Nephron progenitor cell (in vitro differentiated cells): ENCODE measurements around the gene OSTM1.

Experiments used
- DNase-seq: peaks from one replicate; pipeline ENCODE4 v3.0.0; 2021
- H3K27ac Mint-ChIP-seq: 2 replicates; pipeline ENCODE4 v1.8.0; 2021; ENCODE audit warnings: mild to moderate bottlenecking, moderate library complexity, mixed read lengths
- H3K27me3 Mint-ChIP-seq: 2 replicates; pipeline ENCODE4 v1.8.0; 2021; ENCODE audit warnings: mild to moderate bottlenecking, low read depth, mixed read lengths; ENCODE audit not compliant: poor library complexity
- H3K36me3 Mint-ChIP-seq: 2 replicates; pipeline ENCODE4 v1.8.0; 2021; ENCODE audit warnings: low read depth, mixed read lengths
- H3K4me1 Mint-ChIP-seq: 2 replicates; pipeline ENCODE4 v1.8.0; 2021; ENCODE audit warnings: mixed read lengths
- H3K4me3 Mint-ChIP-seq: 2 replicates; pipeline ENCODE4 v1.8.0; 2021; ENCODE audit warnings: mild to moderate bottlenecking, moderate library complexity, mixed read lengths
- H3K9me3 Mint-ChIP-seq: 2 replicates; pipeline ENCODE4 v1.8.0; 2021; ENCODE audit warnings: mild to moderate bottlenecking, moderate library complexity, mixed read lengths
- CTCF ChIP-seq: fragments of 200-600 bp; sonication (generic); IDR thresholded peaks from 2 replicates; pipeline ENCODE4 v1.5.0; 2021; ENCODE audit warnings: antibody characterized with exemption

The OSTM1 gene

GRCh38 chr6:108074057-108074358, 533 bp downstream of the OSTM1 start:
- Mint-ChIP-seq H3K36me3 (no peaks in the 10 kb centered on the region), H3K9me3 (no peaks in the 10 kb centered on the region), H3K27ac (no peak overlapping the region), H3K27me3 (no peaks in the 10 kb centered on the region), H3K4me1 (peaks cover 17% of the 10 kb centered on the region), H3K4me3 (peak overlapping the region; percentile 84)
- no peak for DNase-seq
- no peak for TF ChIP-seq CTCF

- H3K27ac Mint-ChIP-seq, result no peak overlapping the region
- no peak for DNase-seq
- H3K4me1 Mint-ChIP-seq, result peaks cover 17% of the 10 kb centered on the region
- H3K9me3 Mint-ChIP-seq, result no peaks in the 10 kb centered on the region
- no peaks in the 10 kb centered on the region for H3K27me3 Mint-ChIP-seq
- no peak for TF ChIP-seq CTCF
- H3K36me3 Mint-ChIP-seq, result no peaks in the 10 kb centered on the region
- H3K4me3 Mint-ChIP-seq, result no peak overlapping the region
These were observed 2.7 kb downstream of the OSTM1 start for GRCh38 chr6:108071736-108072276.

DNA sequence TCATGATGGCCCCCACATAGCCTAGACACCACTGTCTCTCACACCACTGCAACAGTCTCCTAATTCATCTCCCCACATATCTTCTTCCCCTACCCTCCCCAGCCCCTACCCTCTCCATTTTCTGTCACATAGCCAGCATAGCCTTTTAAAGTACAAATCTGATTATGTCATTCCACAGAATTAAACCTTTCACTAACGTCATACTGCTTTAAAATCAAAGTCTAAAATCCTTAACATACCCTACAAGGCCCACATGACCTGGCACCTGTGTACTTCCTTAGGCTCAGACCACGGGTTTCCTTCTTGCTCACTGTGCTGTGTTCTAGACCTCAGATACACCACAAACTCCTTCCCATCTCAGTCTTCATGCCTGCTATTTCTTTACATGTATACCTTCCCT, 5.9 kb downstream of the OSTM1 start:
- Mint-ChIP-seq H3K9me3 (no peaks in the 10 kb centered on the region), H3K4me3 (no peak overlapping the region)

GRCh38 chr6:108068182-108068581, 6.4 kb downstream of the OSTM1 start:
- Mint-ChIP-seq H3K27ac (no peak overlapping the region), H3K36me3 (no peaks in the 10 kb centered on the region), H3K27me3 (no peaks in the 10 kb centered on the region), H3K4me1 (peaks cover 3% of the 10 kb centered on the region), H3K4me3 (no peak overlapping the region), H3K9me3 (no peaks in the 10 kb centered on the region)
- TF ChIP-seq CTCF, result no peak
- DNase-seq, result no peak

More for the DNA sequence above, 5.9 kb downstream of the OSTM1 start:
- DNase-seq, result no peak
- no peaks in the 10 kb centered on the region for H3K27me3 Mint-ChIP-seq
- H3K36me3 Mint-ChIP-seq, result no peaks in the 10 kb centered on the region
- peaks cover 7% of the 10 kb centered on the region for H3K4me1 Mint-ChIP-seq
- no peak for TF ChIP-seq CTCF
- H3K27ac Mint-ChIP-seq, result no peak overlapping the region

DNA sequence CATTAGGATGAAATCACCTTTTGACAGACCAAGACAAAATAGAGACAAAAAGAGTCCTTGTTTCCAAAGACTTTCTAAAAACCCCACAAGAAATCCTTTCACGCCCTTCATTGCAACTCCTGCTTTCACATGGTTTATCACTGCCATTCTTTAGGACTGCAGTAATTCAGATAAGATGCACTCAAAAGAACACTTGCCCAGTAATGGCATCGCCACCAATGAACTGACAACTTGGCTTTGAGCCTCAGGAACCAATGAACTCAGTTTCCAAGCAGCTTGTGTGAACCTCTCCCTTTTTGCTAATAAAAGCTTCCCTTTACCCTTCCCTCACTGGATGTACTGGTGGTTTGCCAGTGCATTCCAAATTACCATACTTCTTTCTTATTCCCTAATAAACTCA, 21.8 kb downstream of the OSTM1 start:
- Mint-ChIP-seq H3K4me1 (peaks cover 8% of the 10 kb centered on the region), H3K9me3 (no peaks in the 10 kb centered on the region), H3K27ac (no peak overlapping the region), H3K4me3 (no peak overlapping the region), H3K36me3 (peaks cover 5% of the 10 kb centered on the region), H3K27me3 (no peaks in the 10 kb centered on the region)
- no peak for TF ChIP-seq CTCF
- no peak for DNase-seq

DNA sequence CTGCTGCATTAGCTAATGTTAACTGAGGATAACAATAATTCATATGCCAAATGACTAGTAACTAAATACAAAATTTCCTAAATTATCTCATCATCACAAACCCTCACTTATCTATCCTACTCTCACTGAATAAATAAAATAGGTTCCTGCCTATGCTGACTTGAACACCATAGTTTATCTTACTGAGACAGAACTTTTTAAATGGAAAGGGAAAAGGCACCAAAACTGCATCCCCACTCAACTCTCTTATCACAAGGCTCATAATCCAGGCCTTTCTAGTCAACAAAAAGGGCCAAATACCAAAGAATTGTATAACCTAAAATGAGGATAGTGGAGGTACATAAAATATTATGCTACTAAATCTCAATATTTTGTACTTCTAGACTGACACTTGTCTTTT, 23.1 kb downstream of the OSTM1 start:
- no peak overlapping the region for H3K27ac Mint-ChIP-seq
- H3K9me3 Mint-ChIP-seq, result no peaks in the 10 kb centered on the region
- TF ChIP-seq CTCF, result no peak
- DNase-seq, result no peak
- no peaks in the 10 kb centered on the region for H3K27me3 Mint-ChIP-seq
- peaks cover 4% of the 10 kb centered on the region for H3K4me1 Mint-ChIP-seq
- no peak overlapping the region for H3K4me3 Mint-ChIP-seq
- peaks cover 13% of the 10 kb centered on the region for H3K36me3 Mint-ChIP-seq
